GM19023 (cell line): Measurements from ENCODE around the gene NDC1.
"Not testable (repeated sequence)": the region's sequence is repeated elsewhere in the genome, so short reads cannot be mapped to it uniquely, and the experiment has no call there.

Experiments used
- ATAC-seq: cut with Tn5 transposase; IDR thresholded peaks from one replicate; pipeline ENCODE4 v1.9.1; 2021; ENCODE audit warnings: mild to moderate bottlenecking, moderate library complexity; ENCODE audit not compliant: unreplicated experiment

NDC1 gene, protein sequence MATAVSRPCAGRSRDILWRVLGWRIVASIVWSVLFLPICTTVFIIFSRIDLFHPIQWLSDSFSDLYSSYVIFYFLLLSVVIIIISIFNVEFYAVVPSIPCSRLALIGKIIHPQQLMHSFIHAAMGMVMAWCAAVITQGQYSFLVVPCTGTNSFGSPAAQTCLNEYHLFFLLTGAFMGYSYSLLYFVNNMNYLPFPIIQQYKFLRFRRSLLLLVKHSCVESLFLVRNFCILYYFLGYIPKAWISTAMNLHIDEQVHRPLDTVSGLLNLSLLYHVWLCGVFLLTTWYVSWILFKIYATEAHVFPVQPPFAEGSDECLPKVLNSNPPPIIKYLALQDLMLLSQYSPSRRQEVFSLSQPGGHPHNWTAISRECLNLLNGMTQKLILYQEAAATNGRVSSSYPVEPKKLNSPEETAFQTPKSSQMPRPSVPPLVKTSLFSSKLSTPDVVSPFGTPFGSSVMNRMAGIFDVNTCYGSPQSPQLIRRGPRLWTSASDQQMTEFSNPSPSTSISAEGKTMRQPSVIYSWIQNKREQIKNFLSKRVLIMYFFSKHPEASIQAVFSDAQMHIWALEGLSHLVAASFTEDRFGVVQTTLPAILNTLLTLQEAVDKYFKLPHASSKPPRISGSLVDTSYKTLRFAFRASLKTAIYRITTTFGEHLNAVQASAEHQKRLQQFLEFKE

DNA sequence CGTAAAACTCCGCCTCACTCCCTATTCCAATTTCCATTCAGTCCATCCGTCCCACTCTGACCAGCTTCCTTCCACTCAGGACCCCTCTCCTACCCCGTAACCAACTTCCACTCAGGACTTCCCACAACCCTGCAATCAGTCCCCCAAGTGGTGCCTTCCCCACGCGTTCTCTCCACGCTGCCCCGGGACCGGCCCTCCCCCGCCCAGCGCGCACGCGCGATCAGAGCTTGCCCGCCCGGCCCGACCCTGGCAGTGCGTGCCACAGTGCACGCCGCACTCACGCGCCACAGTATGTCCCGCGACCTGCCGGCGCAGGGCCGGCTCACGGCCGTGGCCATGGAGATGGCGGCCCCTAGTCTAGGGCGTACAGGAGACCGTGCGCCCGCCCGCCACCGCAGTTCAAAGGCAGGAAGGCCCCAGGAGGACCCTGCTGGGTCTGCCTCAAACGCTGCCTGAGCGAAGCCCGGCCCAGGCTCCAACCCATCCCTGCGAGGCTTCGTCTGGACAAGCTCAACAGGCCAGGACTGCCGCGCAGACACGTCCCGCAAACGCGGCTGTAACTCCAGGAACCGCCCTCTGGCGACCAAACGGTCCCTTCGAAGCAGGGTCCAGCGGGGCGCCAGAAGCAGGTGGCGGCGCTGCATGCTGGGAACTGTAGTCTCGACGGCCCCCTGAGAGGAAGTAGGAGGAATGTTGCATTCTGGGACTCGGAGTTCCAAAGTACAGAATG, at the start of gene NDC1:
TSS of gene NDC1 (minus strand) at position 373 of the 730 bp plus-strand sequence. CDS start at position 338, 35 bp downstream.
- peak; percentile 87 for ATAC-seq

DNA sequence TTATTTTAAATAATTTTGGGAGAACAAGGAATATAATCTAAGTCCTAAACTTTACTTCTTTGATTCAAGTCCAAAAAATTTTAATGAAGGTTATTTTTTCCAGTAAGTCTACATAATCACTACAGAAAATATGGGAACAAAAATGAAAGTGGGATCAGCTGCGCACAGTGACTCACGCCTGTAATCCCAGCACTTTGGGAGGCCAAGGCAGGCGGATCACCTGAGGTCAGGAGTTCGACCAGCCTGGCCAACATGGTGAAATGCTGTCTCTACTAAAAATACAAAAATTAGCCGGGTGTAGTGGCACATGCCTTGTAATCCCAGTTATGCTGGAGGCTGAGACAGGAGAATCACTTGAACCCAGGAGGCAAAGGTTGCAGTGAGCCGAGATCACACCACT, 45.5 kb upstream of the NDC1 start:
- ATAC-seq = not testable (repeated sequence)

DNA sequence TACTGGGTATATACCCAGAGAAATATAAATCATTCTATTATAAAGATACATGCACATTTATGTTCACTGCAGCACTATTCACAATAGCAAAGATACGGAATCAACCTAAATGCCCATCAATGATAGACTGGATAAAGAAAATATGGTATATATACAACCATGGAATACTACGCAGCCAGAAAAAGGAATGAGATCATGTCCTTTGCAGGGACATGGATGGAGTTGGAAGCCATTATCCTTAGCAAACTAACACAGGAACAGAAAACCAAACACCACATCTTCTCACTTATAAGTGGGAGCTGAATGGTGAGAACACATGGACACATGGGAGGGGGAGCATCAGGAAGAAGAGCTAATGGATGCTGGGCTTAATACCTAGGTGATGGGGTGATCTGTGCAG, 43.8 kb upstream of the NDC1 start:
- not testable (repeated sequence) for ATAC-seq

DNA sequence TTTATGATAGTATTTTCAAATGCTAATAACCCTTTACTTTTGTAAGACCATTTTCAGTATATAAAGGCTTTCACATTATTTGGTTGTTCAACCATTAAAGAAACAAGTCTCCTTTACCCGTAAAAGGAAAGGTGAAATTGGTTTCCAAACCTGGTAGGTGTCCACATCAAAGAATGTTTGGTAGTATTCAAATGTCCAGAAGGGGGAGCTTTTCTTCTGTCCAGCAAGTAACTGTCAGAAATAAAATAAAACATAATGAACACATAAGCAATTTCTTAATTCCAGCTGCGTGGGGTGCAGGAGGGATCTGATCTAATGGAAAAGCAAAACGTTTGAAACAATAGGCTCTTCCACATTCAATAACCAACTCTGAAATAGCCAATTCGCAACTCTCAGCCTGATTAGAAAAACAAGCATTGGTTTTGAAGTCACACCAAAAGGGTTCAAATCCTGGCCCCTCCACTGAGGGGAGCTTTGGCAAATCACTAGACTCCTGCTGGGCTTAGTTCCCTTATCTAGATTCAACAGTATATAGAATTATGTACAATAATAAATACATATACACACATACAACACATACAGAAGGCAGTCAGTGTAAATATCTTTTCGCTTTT, 40.5 kb upstream of the NDC1 start:
- no peak for ATAC-seq

DNA sequence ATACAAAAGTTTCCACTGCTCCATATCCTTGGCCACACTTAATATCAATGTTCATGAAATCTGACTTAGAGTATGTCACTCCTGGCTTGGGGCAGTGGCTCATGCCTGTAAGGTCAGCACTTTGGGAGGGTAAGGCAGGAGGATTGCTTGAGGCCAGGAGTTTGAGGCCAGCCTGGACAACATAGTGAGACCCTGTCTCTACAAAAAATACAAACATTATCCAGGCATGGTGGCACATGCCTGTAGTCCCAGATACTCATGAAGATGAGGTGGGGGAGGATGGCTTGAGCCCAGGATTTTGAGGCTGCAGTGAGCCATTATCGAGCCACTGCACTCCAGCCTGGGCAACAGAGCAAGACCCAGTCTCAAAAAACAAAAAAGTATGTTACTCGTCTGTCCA, 37.1 kb upstream of the NDC1 start:
- ATAC-seq = not testable (repeated sequence)

GRCh38 chr1:53871773-53872484, 33.8 kb upstream of the NDC1 start:
- ATAC-seq = no peak

GRCh38 chr1:53871221-53871620, 33.1 kb upstream of the NDC1 start:
- ATAC-seq = no peak

DNA sequence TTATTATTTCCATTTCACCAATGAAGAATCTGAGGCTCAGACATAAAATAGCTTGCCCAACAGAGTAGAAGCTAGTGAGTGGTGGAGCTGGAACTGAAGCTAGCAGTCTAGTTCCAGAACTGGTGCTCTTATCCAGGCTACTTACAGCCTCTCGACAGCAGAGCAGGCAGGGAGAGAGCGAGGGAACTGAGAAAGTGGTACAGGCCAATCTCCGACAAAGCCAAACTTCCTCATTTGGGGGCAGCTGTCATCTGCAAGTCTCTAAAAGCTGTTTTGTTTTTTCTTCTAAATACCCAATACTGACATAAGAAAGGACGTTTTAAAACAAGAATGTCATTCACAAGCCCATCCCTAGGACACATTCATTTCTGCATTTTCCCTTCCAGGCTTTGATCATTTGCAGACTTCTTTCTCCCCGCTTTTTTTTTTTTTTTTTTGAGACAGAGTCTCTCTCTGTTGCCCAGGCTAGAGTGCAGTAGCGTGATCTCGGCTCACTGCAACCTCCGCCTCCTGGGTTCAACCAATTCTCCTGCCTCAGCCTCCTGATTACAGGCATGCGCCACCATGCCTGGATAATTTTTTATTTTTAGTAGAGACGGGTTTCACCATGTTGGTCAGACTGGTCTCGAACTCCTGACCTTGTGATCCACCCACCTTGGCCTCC, 31.5 kb upstream of the NDC1 start:
- ATAC-seq = no peak

DNA sequence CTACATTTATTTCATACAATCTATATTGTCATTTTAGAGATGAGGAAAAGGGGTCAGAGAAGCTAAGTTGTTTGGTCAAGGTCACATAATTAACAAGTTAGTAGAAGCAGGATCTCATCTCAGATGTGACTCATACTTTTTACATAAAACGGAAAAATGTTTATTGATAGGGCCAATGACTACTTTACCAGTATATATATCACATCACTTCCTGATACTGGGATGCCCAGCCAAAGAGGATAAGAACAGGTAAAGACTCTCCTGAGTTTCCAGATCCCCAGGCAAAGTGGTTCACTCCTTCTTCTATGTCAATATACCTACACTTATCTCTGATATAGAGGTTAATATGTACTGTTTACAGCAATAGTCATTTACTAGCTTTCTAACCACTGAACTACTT, 30.5 kb upstream of the NDC1 start:
- no peak for ATAC-seq

- ATAC-seq = no peak
These were observed 24.4 kb upstream of the NDC1 start for GRCh38 chr1:53862507-53862906.

DNA sequence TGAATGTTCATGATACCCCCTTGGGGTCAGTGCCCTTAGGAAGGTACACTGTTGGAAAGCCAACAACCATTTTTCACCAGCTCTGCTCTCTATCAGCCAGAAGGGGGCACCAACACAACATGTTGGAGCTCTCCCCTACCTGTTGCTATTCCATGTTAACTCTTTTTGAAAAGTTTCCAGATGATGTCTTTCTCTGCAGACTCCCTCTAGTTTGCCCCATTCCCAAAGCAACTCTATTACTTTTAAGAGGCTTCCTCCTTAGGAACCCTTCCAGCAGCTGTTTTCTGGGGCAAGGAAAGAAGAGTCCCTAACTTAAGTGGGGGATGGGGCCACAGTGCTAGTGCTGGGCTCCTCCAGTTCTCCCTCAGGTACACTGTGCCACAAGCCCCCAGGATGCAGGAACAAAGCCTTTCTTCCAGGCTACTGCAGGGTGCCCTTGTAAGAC, 22.9 kb upstream of the NDC1 start:
- ATAC-seq = no peak

GRCh38 chr1:53851571-53852285, 13.6 kb upstream of the NDC1 start:
- ATAC-seq = no peak

- ATAC-seq = no peak
These were observed 12.1 kb upstream of the NDC1 start for GRCh38 chr1:53850082-53850673.

DNA sequence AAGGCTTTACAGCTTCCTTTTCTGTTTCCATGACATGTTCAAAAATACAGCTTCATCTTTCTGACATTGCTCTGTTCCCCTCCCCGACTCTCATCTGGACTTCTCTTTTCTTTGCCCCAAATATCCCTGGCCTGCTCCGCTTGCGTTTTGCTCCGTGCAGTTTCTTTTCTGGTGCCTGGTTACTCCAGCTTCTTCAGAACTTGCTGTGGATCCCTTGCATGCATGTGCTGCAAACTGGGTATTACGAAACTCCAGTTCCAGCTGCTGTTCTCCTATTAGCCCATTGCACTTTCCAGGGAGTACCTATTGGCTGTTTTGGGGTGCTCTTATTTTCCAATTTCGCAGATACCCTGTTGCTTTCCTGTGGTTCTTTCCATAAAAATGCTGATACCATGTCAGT, 9.9 kb upstream of the NDC1 start:
- no peak for ATAC-seq

- ATAC-seq = no peak
These were observed 4.3 kb upstream of the NDC1 start for GRCh38 chr1:53842347-53842746.

GRCh38 chr1:53838654-53838974, 518 bp upstream of the NDC1 start:
- ATAC-seq = no peak

DNA sequence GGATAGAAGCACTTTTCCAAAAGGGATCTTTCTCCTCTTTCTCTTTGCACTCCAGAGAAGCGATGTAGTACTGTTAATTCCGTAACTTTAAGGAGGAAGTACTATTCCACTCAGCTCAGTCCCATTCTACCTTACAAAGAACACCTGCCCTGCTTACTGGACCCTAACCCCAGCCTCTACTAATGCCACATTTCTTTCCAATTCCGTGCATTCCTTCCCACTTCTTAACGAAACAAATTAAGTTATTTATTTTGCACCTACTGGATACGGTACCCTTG, 511 bp downstream of the NDC1 start:
- no peak for ATAC-seq

- ATAC-seq = no peak
These were observed 2.6 kb downstream of the NDC1 start for GRCh38 chr1:53835491-53835890.

- ATAC-seq = no peak
These were observed 3.3 kb downstream of the NDC1 start for GRCh38 chr1:53834776-53835175.
